ENCODE data around the gene PARP9.

GRCh38 chr3:122520861-122521260 lies 43.2 kb downstream of the PARP9 start:
- TF ChIP-seq, protein P1, sequence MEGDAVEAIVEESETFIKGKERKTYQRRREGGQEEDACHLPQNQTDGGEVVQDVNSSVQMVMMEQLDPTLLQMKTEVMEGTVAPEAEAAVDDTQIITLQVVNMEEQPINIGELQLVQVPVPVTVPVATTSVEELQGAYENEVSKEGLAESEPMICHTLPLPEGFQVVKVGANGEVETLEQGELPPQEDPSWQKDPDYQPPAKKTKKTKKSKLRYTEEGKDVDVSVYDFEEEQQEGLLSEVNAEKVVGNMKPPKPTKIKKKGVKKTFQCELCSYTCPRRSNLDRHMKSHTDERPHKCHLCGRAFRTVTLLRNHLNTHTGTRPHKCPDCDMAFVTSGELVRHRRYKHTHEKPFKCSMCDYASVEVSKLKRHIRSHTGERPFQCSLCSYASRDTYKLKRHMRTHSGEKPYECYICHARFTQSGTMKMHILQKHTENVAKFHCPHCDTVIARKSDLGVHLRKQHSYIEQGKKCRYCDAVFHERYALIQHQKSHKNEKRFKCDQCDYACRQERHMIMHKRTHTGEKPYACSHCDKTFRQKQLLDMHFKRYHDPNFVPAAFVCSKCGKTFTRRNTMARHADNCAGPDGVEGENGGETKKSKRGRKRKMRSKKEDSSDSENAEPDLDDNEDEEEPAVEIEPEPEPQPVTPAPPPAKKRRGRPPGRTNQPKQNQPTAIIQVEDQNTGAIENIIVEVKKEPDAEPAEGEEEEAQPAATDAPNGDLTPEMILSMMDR (IDR thresholded peaks at IDR 0.05) = no peak
- TF ChIP-seq POLR2AphosphoS5 (IDR thresholded peaks at IDR 0.05) (no peak), POLR2A (IDR thresholded peaks at IDR 0.05) (no peak)

All from gastroesophageal sphincter (tissue), 3 donors.